CD4-positive, alpha-beta T cell treated with Interleukin-10 for 1 hour (primary cell): ENCODE measurements around the gene ASIC3.

Source experiments
- DNase-seq: peaks from one replicate; pipeline ENCODE4 v3.0.0-alpha.2; 2020

The ASIC3 gene

DNA sequence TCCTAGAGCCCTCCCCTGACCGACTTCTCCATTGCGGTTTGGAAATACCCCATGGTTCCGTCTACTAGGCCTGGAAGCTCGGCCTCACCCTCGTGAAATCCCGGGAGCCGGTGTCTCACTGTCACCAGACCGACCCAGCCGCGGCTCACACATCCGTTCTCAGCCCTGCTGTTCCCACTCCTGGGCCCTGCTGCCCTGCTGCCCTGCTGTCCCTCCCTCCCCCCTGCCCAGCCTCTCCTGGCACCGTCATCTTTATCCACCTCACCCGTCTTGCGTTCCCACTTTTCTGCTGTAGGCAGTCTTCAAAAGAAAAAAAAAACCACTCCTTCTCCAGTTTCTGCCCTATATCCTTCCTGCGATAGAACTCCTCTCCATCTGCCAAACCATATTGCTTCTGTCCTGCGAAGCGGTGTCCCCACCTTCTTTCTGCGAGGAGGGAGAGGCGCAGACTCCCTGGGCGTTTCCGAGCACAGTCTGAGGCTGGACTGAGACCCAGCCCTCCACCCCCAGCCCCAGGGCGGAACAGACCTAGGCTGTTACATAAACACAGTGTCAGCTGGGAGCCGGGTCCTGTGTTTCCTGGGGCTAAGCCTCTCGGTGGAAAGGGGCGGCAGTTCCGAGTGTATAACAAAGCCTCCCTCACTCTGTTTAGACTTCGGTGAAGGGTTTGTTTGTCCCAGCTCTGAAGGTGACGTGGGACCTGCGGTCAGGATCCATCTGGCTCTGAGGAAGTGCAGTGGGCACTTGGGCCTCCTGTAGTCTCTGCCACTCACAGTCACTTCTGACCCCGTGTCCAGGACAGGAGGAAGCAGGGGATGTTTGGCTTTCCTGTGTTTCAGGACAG, 40.7 kb downstream of the ASIC3 start:
- DNase-seq = no peak

DNA sequence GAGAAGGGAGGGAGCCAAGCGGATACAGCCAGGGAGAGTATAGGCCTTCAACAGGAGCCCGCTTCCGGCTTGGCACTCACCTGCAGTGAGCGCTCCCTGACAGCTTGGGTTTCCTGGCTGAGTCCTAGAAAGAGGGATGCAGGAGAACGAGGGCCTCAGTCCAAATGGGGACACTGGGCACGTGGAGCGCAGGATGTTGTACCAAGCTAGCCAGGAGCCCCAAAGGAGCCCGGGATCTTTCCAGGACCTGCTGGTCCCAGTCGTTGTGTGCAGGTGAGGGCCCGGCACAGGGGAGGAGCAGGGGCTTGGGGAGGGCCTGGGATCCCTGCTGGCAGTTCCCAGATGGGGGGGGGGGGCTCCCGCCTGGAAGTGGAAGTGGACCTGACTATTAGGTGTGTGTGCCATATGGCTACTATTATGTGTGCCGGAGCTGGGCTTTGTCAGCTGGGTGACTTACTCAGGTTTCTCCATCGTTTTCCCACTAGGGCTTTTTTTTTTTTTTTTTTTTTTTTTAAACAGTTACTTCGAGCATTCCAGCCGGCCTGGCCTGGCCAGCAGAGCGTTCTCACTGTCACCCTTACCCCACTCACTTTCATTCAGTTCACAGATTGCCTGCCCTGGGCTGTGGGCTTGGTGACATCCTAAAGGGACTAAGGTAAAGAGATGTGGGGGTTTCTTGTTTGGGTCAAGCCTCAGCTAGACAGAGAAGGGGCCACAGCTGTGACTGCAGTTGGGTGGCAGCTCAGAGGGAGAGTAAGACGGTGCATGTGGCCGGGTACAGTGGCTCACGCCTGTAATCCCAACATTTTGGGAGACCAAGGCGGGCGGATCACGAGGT, 41.8 kb downstream of the ASIC3 start:
- no peak for DNase-seq

DNA sequence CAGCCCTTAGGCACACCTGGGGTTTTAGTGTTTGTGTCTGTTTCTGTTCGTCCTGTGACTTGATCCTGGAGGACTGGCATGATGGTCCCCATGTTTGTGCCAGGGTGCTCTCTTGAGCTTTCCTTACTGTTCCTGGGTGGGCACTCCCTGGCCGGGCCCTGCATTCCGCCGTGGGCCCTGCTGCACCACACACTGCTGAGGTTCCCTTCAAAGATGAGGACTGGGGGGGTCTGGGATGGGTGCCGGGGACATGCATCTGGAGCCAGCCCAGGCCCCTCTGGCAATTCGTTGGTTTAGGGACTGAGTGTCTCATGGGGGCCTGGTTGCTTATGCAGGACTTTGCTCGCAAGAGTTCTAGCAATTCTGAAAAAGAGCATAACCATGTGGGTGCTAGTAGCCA, 42.7 kb downstream of the ASIC3 start:
- no peak for DNase-seq

DNA sequence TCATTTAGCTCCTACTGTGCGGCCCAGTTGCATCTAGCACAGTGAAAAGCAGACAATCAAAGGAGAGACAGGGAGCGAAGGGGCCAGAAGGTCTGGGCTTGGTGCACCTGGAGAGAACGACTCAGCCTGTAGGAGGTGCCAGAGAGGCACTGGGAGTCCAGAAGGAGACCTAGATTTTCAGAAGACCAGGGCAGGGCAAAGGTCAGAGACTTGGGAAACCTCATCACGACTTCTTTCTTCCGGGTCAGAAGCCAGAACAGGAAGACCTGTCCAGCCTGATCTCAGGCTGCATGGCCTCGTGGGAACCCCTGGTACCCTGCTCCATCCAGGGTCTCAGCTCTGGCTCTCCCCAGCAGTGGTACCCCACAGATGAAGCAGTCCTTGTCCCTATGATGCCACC, 43.1 kb downstream of the ASIC3 start:
- no peak for DNase-seq

DNA sequence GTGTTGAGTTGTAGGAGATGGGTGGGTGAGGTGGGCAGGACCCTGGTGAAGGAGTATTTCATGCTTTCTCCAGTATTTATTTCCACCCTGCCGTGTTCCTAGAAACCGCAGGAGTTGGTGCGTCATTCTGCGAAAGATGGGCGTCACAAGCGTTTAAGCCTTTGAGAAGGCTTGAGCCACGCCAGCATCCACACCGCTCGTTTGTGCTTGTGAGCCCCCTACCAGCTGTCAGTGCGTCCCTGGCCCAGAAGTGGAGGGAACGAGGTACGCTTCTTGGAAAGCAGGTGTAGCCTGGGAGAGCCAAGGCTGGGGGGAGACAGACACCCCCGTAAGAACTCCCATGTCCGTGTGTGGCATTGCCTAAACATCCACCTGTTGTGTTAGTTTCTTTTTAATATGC, 43.7 kb downstream of the ASIC3 start:
- DNase-seq = no peak

- DNase-seq = no peak
These were observed 45.4 kb downstream of the ASIC3 start for GRCh38 chr7:151093748-151094147.

GRCh38 chr7:151094675-151095074, 46.3 kb downstream of the ASIC3 start:
- no peak for DNase-seq

- no peak for DNase-seq
These were observed 46.9 kb downstream of the ASIC3 start for GRCh38 chr7:151095123-151095797.

DNA sequence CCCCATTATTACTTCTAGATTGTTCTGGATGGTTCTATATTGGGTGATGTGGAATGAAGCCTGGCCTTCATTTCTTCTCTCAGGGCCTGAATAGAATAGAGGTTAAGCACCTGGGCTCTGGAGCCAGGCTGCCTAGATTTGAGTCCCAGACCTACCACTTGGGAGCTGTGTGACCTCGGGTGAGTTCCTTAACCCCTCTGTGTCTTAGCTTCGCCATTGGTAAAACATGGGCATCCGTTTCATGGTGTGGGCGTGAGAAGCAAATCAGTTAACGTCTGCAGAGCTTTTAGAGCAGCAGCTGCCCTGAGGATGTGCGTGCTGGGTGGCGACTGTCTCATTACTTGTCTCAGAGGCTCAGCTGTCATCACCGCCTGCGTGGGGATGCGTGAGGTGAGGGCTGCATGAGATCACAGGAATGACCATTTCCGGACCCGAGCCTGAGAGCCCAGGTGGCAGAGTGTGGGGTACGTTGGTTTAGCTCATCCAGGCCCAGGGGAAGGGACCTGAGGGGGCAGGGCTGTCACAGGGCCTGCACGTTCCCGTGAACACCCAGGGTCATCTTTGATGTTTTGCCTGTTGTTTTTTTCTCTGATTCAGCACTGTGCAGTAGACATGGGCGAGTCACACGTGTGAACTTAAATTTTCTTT, 47.6 kb downstream of the ASIC3 start:
- no peak for DNase-seq

DNA sequence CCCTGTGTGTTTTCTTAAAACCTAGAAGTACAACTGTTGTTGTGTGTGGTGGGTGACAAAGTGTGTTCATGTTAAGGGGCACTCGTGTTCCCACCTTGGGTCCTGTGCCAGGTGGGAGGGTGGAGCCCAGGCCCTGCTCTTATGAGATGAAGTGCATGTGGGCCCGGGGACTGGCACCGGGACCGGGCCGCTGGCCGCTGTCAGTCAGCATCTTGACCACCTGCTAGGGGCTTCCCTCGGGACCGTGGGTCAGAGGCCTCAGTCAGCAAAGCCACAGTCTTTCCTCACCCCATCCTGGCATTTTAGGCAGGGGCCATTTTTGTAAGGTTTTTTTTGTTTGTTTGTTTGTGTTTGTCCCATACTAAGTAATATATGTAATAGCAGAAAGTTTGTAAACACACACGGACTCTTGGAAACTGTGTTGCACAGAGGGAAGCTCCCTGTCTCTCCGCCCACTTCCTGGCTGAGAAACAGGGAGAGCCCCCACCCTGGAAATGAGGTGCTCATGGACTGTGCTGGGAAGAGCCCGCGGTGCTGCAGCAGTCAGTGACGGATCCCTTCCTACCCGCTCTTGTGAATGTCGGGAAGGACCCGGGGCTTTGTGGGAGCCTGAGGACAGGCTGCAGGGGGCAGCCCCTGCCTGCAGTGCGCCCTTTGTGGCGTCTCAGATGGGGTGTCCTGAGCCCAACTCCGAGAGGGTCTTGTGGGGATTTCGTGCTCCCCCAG, 51.3 kb downstream of the ASIC3 start:
- no peak for DNase-seq

DNA sequence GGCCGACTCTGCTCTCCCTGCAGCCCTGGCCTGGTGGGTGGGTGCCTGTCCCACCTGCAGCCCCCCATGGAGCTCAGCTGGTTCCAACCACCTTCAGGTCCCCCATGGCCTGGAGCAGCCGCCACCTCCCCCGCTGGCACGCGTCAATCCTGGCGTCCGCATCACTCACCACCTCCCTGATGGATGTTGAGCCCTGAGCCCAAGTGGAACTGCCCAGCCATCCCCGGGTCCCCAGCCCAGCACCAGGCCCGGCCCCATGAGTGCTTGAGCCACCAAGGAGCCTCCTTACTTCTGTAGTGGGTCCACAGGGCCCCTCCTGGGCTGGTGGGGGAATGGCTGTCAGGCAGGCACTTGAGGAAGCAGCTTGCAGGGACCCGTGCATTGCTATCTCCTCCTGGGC, 52.6 kb downstream of the ASIC3 start:
- DNase-seq = no peak

GRCh38 chr7:151101621-151102396, 53.5 kb downstream of the ASIC3 start:
- DNase-seq = no peak
